GM12891 (cell line): ENCODE measurements around the gene RERE.

Source experiments
- PAX5 ChIP-seq: IDR thresholded peaks from 2 replicates; pipeline ENCODE4 v1.6.1; 2011; ENCODE audit warnings: low read length, moderate library complexity, mild to moderate bottlenecking; ENCODE audit not compliant: insufficient read depth, severe bottlenecking
- POLR2A ChIP-seq: IDR thresholded peaks from 2 replicates; pipeline ENCODE4 v1.6.1; 2011; ENCODE audit warnings: low read depth, low read length, control low read depth
- POLR2AphosphoS5 ChIP-seq: IDR thresholded peaks from 2 replicates; pipeline ENCODE4 v1.6.1; 2011; ENCODE audit warnings: low read depth, low read length, control low read depth
- POU2F2 ChIP-seq: IDR thresholded peaks from 2 replicates; pipeline ENCODE4 v1.6.1; 2011; ENCODE audit warnings: low read depth, mild to moderate bottlenecking, control low read depth, low read length, moderate library complexity
- SPI1 ChIP-seq: IDR thresholded peaks from 2 replicates; pipeline ENCODE4 v1.6.1; 2011; ENCODE audit warnings: low read depth, low read length, control low read depth
- TAF1 ChIP-seq: IDR thresholded peaks from 2 replicates; pipeline ENCODE4 v1.6.1; 2011; ENCODE audit warnings: low read depth, low read length, control low read depth

DNA sequence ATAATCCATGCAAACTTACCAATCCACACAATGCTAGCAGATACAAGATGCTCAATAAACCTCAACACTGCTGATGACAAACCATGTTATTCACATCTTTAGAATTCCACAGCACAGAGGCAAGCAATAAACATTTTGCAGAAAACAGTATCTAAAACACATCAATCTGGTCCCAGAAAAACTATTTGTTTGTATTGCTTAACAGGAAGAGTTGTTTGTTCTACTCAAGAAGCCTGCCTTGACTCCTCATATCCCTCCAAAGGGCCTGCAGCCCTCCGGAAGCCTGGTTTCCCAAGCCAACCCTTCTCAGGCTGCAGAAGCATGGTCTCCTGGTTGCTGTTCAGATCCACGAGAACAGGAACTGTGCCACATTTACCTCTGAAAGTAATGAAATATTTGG is 139.7 kb downstream of the RERE start:
- TF ChIP-seq POLR2A (no peak), POLR2AphosphoS5 (no peak), TAF1 (no peak), POU2F2 (no peak), PAX5 (no peak), SPI1 (no peak)
